ENCODE measurements around the gene BCR. TPM values are rescaled to one million over a fixed set of nuclear protein-coding genes. Genes with fewer than 3 reads are reported as not detected.

BCR gene
- polyA plus RNA-seq, 1 experiment = 21.4 TPM

DNA sequence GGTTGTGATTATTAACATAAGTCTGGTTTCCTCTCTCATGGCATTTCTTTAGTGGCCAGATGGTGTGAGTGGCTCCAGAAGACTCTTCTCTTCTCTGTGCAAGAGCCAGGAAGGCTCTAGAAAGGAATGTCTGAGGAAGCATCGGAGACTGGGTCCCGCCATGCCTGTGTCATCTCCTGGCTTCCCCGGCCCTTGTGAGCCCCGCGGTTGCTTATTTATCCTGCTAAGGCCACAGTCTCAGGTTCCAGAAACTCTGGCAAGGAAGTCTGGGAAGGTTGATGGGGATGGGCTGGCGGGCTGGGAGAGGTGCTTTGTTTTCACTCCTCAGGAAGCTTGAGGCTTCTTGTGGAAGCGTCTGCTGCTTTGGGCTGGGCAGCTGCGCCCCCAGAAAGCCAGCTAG lies 18.9 kb downstream of the BCR start:
- Histone ChIP-seq H3K4me3 (ENCODE audit: low read depth, low read length) (no peak overlapping the region), H3K27me3 (ENCODE audit: control insufficient read depth, insufficient read depth, low read length) (no peaks in the 10 kb centered on the region), H3K27ac (ENCODE audit: low read depth, low read length) (no peak overlapping the region), H3K9me3 (ENCODE audit: control insufficient read depth, insufficient read depth, low read length) (no peaks in the 10 kb centered on the region; the same call in 1 of the 2 replicates)
- POLR2A ChIA-PET = no interaction called here
- CTCF ChIA-PET = no interaction called here
- DNase-seq (ENCODE audit: low read depth, low spot score) = no peak
- TF ChIP-seq, protein P1, sequence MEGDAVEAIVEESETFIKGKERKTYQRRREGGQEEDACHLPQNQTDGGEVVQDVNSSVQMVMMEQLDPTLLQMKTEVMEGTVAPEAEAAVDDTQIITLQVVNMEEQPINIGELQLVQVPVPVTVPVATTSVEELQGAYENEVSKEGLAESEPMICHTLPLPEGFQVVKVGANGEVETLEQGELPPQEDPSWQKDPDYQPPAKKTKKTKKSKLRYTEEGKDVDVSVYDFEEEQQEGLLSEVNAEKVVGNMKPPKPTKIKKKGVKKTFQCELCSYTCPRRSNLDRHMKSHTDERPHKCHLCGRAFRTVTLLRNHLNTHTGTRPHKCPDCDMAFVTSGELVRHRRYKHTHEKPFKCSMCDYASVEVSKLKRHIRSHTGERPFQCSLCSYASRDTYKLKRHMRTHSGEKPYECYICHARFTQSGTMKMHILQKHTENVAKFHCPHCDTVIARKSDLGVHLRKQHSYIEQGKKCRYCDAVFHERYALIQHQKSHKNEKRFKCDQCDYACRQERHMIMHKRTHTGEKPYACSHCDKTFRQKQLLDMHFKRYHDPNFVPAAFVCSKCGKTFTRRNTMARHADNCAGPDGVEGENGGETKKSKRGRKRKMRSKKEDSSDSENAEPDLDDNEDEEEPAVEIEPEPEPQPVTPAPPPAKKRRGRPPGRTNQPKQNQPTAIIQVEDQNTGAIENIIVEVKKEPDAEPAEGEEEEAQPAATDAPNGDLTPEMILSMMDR (IDR thresholded peaks at IDR 0.05; ENCODE audit: low read depth, low read length) = no peak

DNA sequence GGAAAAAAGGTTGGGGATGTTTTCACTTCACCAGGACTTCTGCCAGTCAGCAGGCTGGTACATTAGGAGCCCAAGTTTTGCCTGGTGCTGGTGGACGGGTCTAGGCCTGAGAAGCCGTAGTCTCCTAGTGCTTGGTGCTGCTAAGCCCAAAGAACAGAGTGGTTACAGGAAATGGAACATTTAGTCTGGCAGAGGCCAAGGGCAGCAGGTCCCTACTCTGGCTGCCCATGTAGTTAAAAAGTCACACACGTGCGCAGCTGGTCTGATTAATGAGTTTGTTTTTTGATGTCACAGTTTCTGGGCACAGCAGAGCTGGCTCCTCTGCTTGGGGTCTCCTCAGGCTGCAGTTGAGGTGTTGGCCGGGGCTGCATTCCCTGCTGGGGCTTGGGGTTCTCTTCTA lies 20.6 kb downstream of the BCR start:
- Histone ChIP-seq H3K27me3 (ENCODE audit: control insufficient read depth, insufficient read depth, low read length) (no peaks in the 10 kb centered on the region), H3K27ac (ENCODE audit: low read depth, low read length) (no peak overlapping the region), H3K4me3 (ENCODE audit: low read depth, low read length) (no peak overlapping the region), H3K9me3 (ENCODE audit: control insufficient read depth, insufficient read depth, low read length) (no peaks in the 10 kb centered on the region; the same call in 1 of the 2 replicates)
- TF ChIP-seq, protein P1 (IDR thresholded peaks at IDR 0.05; ENCODE audit: low read depth, low read length) = no peak
- DNase-seq (ENCODE audit: low read depth, low spot score) = no peak
- ChIA-PET CTCF (no interaction called here), POLR2A (no interaction called here)

DNA sequence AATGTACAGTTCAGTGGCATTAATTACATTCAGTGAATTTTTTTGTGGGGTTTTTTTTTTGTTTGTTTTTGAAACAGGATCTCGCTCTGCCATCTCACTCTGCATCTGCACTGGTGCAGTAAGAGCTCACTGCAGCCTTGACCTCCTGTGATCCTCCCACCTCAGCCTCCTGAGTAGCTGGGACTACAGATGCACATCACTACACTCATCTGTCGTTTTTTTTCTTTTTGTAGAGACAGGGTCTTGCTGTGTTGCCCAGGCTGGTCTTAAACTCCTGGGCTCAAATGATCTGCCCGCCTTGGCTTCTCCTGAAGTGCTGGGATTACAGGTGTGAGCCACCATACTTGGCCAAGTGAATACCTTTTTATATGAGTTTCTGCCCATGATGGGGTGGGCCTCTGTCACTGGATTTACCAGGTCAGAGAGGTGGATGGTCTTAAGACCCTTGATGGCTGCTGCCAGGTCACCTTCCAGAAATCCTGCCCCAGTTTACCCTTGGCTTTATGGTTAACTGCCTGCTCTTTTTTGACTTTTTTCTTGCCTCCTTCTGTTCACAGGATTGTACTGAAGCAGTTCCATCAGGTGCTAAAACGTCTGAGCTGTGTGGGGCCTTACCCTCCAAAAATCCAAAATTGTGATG lies 22.6 kb downstream of the BCR start:
- TF ChIP-seq, protein P1 (IDR thresholded peaks at IDR 0.05; ENCODE audit: low read depth, low read length) = no peak
- Histone ChIP-seq H3K27me3 (ENCODE audit: control insufficient read depth, insufficient read depth, low read length) (no peaks in the 10 kb centered on the region), H3K4me3 (ENCODE audit: low read depth, low read length) (no peak overlapping the region), H3K9me3 (ENCODE audit: control insufficient read depth, insufficient read depth, low read length) (no peaks in the 10 kb centered on the region; the same call in 1 of the 2 replicates), H3K27ac (ENCODE audit: low read depth, low read length) (no peak overlapping the region)
- ChIA-PET CTCF (no interaction called here), POLR2A (no interaction called here)
- no peak for DNase-seq (ENCODE audit: low read depth, low spot score)

DNA sequence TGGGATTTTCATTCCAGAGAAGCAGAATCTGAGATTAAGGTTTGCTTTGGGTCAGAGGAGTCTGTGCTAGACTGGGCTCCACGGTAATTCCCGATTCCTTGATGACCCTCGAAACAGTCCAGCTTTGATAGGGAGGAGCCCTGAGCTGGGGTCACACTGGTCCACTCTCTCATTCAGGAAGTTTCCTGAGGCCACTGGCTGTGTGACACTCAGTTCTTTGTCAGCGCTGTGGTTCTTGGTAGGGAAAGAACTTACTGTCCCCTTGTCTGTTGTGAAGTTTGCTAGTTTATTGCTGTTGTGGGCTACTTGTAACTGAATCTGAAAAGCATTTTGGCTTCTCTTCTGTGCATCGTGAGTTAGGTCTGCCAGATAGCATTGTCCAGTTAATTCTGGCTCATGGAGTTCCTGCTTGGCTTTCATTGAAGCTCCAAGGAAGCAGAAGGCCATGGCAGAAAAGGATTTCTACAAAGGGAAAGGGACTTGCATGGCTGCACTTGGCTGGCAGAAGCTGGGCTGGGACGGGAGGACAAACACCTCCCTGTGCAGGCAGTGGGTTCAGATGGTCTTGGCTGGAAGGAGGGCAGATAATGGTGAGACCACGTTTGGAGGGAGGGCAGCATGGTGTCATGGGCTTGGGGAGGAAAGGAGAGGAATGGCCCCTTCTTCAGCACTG lies 23.3 kb downstream of the BCR start:
- Histone ChIP-seq H3K27ac (ENCODE audit: low read depth, low read length) (no peak overlapping the region), H3K4me3 (ENCODE audit: low read depth, low read length) (no peak overlapping the region), H3K9me3 (ENCODE audit: control insufficient read depth, insufficient read depth, low read length) (no peaks in the 10 kb centered on the region; the same call in 1 of the 2 replicates), H3K27me3 (ENCODE audit: control insufficient read depth, insufficient read depth, low read length) (no peaks in the 10 kb centered on the region)
- TF ChIP-seq, protein P1 (IDR thresholded peaks at IDR 0.05; ENCODE audit: low read depth, low read length) = no peak
- ChIA-PET CTCF (no interaction called here), POLR2A (no interaction called here)
- no peak for DNase-seq (ENCODE audit: low read depth, low spot score)

DNA sequence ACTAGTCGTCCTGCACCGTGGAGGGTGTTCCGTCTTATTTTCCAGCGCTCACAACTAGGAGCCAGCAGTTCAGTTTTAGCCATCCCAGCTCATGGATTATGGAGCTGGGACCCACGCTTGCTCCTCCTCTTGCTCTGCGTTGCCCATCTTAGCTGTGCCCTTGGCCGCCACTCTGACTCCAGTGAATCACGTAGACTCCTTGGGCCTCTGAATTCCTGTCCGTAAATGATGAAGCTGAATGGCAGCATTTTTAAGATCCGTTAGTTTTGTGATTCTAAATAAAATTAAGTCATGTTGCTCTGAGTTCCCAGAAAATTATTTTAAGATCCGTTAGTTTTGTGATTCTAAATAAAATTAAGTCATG lies 23.8 kb downstream of the BCR start:
- no peak for DNase-seq (ENCODE audit: low read depth, low spot score)
- TF ChIP-seq, protein P1 (IDR thresholded peaks at IDR 0.05; ENCODE audit: low read depth, low read length) = no peak
- H3K9me3 ChIP-seq (ENCODE audit: control insufficient read depth, insufficient read depth, low read length) = no peaks in the 10 kb centered on the region; the same call in 1 of the 2 replicates
- H3K4me3 ChIP-seq (ENCODE audit: low read depth, low read length) = no peak overlapping the region
- ChIA-PET CTCF (no interaction called here), POLR2A (no interaction called here)
- no peaks in the 10 kb centered on the region for H3K27me3 ChIP-seq (ENCODE audit: control insufficient read depth, insufficient read depth, low read length)
- no peak overlapping the region for H3K27ac ChIP-seq (ENCODE audit: low read depth, low read length)
